Mesendoderm (in vitro differentiated cells): ENCODE data around the gene FADD.
A peak's percentile ranks its signal among the peaks of the same experiment; 100 is the strongest.

Experiments
- DNase-seq: peaks from one replicate; pipeline ENCODE4 v3.0.0; 2013
- H2AK5ac ChIP-seq: 2 replicates; pipeline ENCODE4 v1.6.1; 2013; ENCODE audit warnings: low read length, inconsistent platforms
- H2BK120ac ChIP-seq: 2 replicates; pipeline ENCODE4 v1.6.1; 2013; ENCODE audit warnings: low read depth, mild to moderate bottlenecking, low read length, moderate library complexity, mixed read lengths
- H2BK15ac ChIP-seq: replicated peaks from 2 replicates; pipeline ENCODE4 v1.6.1; 2013; ENCODE audit warnings: low read depth, mild to moderate bottlenecking, moderate library complexity
- H2BK5ac ChIP-seq: 2 replicates; pipeline ENCODE4 v1.6.1; 2013; ENCODE audit warnings: low read length, inconsistent platforms
- H3K18ac ChIP-seq: 2 replicates; pipeline ENCODE4 v1.6.1; 2013; ENCODE audit warnings: mild to moderate bottlenecking, low read length, mixed read lengths
- H3K23ac ChIP-seq: one replicate; pipeline ENCODE4 v1.6.1; 2013; ENCODE audit warnings: low read length
- H3K27ac ChIP-seq: 2 replicates; pipeline ENCODE4 v1.5.1; 2013; ENCODE audit warnings: low read depth, mild to moderate bottlenecking, inconsistent platforms, low read length, moderate library complexity
- H3K27me3 ChIP-seq: 2 replicates; pipeline ENCODE4 v1.6.1; 2013; ENCODE audit warnings: low read length, control low read depth, mild to moderate bottlenecking, inconsistent platforms; ENCODE audit not compliant: insufficient read depth, poor library complexity
- H3K36me3 ChIP-seq: 2 replicates; pipeline ENCODE4 v1.6.1; 2013; ENCODE audit warnings: low read length, inconsistent platforms; ENCODE audit not compliant: control insufficient read depth, insufficient read depth
- H3K4ac ChIP-seq: one replicate; pipeline ENCODE4 v1.6.1; 2013; ENCODE audit warnings: low read depth, mild to moderate bottlenecking, low read length, moderate library complexity
- H3K4me1 ChIP-seq: 2 replicates; pipeline ENCODE4 v1.6.1; 2013; ENCODE audit warnings: low read depth, low read length, inconsistent platforms; ENCODE audit not compliant: control insufficient read depth
- H3K4me2 ChIP-seq: 2 replicates; pipeline ENCODE4 v1.6.1; 2013; ENCODE audit warnings: low read length
- H3K4me3 ChIP-seq: 2 replicates; pipeline ENCODE4 v1.5.1; 2013; ENCODE audit warnings: mild to moderate bottlenecking, low read length
- H3K56ac ChIP-seq: one replicate; pipeline ENCODE4 v1.6.1; 2013; ENCODE audit warnings: low read length
- H3K79me1 ChIP-seq: 2 replicates; pipeline ENCODE4 v1.6.1; 2013; ENCODE audit warnings: low read length, inconsistent platforms
- H3K79me2 ChIP-seq: 2 replicates; pipeline ENCODE4 v1.6.1; 2013; ENCODE audit warnings: mild to moderate bottlenecking, low read length; ENCODE audit not compliant: control insufficient read depth, insufficient read depth
- H3K9ac ChIP-seq: 2 replicates; pipeline ENCODE4 v1.6.1; 2013; ENCODE audit warnings: low read length, inconsistent platforms
- H4K5ac ChIP-seq: one replicate; pipeline ENCODE4 v1.6.1; 2013; ENCODE audit warnings: low read length
- H4K8ac ChIP-seq: one replicate; pipeline ENCODE4 v1.6.1; 2013; ENCODE audit warnings: low read depth, mild to moderate bottlenecking, control low read depth, low read length, moderate library complexity
- WGBS: extraction: QIAGEN DNeasy Blood & Tissue Kit; methylation state at CpG from one replicate; pipeline ENCODE4 v1.1.7; 2013; ENCODE audit warnings: low lambda C conversion rate, missing lambda C conversion rate; ENCODE audit not compliant: insufficient coverage; ENCODE audit errors: extremely low coverage; 5-methylcytosine and 5-hydroxymethylcytosine counted together

Gene FADD

DNA sequence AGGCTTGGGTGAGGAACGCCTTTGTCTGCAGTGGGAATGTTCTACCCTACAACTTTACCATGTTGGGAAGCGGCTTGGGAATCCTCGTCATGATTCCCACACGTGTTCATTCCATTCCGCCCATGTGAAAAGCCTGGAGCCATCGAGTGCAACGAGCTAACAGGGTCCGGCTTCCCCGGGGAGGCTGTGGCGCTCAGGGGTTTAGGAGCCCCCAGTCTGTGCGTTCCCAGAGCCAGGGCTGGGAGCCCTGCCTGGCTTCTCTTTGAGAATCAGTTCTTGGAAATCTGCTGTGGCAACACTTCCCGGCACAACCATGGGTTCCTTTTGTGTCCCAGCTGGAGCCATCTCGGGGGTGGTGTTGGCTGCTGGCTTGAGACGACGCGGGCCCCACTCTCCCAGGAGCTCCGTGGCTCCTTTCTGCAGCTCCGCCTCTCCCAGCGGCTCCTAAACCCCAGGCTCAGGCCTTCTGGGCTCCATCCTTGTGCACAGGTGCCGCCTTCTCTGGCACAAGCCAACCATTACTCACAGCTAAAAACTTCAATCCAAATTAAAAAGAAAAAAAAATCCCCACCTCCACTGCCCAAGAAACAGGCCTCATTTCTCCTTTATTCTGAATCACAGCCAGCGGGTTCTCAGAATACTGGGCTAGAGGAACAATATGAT lies 48.7 kb downstream of the FADD start:
- peak overlapping the region; percentile 17 for H3K56ac ChIP-seq
- no peak for DNase-seq
- no peaks in the 10 kb centered on the region for H3K79me2 ChIP-seq
- H3K79me1 ChIP-seq = no peaks in the 10 kb centered on the region
- no peak overlapping the region for H3K4me2 ChIP-seq
- no peak overlapping the region for H2BK5ac ChIP-seq
- no peaks in the 10 kb centered on the region for H3K27me3 ChIP-seq
- no peak overlapping the region for H3K27ac ChIP-seq
- H2BK15ac ChIP-seq = no peak overlapping the region
- H3K4me3 ChIP-seq = no peak overlapping the region
- no peak overlapping the region for H3K9ac ChIP-seq
- H3K23ac ChIP-seq = no peak overlapping the region
- no peak overlapping the region for H3K4ac ChIP-seq
- H4K8ac ChIP-seq = no peak overlapping the region
- H4K5ac ChIP-seq = no peak overlapping the region
- WGBS = no CpG with 5 or more reads among the region's 21 CpGs
- no peak overlapping the region for H2BK120ac ChIP-seq
- H3K4me1 ChIP-seq = no peaks in the 10 kb centered on the region
- no peak overlapping the region for H3K18ac ChIP-seq
- no peaks in the 10 kb centered on the region for H3K36me3 ChIP-seq
- no peak overlapping the region for H2AK5ac ChIP-seq

DNA sequence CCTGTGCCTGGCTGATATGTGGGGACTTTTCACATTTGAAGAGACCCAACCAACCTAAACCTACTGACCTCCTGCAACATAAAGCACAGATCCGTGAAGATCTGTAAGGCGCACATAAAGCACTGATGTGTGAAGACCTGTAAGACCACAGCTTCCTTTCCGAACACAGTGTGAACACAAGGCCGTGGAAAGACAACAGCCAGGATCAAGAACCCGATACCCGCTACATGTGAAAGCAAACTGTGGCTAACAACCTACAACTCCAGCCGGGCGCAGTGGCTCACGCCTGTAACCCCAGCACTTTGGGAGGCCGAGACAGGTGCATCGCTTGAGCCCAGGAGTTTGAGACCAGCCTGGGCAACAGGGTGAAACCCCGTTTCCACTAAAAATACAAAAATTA lies 49.7 kb downstream of the FADD start:
- no peak overlapping the region for H2AK5ac ChIP-seq
- WGBS = no CpG with 5 or more reads among the region's 12 CpGs
- H3K9ac ChIP-seq = no peak overlapping the region
- no peaks in the 10 kb centered on the region for H3K27me3 ChIP-seq
- no peak overlapping the region for H2BK120ac ChIP-seq
- no peak overlapping the region for H3K4me3 ChIP-seq
- no peak overlapping the region for H3K4ac ChIP-seq
- no peak overlapping the region for H2BK5ac ChIP-seq
- no peak overlapping the region for H3K27ac ChIP-seq
- H2BK15ac ChIP-seq = no peak overlapping the region
- no peaks in the 10 kb centered on the region for H3K79me2 ChIP-seq
- H3K36me3 ChIP-seq = no peaks in the 10 kb centered on the region
- no peak overlapping the region for H3K4me2 ChIP-seq
- no peak overlapping the region for H3K18ac ChIP-seq
- no peak overlapping the region for H4K5ac ChIP-seq
- H3K23ac ChIP-seq = no peak overlapping the region
- DNase-seq = no peak
- no peaks in the 10 kb centered on the region for H3K4me1 ChIP-seq
- no peak overlapping the region for H4K8ac ChIP-seq
- H3K79me1 ChIP-seq = no peaks in the 10 kb centered on the region
- H3K56ac ChIP-seq = no peak overlapping the region

DNA sequence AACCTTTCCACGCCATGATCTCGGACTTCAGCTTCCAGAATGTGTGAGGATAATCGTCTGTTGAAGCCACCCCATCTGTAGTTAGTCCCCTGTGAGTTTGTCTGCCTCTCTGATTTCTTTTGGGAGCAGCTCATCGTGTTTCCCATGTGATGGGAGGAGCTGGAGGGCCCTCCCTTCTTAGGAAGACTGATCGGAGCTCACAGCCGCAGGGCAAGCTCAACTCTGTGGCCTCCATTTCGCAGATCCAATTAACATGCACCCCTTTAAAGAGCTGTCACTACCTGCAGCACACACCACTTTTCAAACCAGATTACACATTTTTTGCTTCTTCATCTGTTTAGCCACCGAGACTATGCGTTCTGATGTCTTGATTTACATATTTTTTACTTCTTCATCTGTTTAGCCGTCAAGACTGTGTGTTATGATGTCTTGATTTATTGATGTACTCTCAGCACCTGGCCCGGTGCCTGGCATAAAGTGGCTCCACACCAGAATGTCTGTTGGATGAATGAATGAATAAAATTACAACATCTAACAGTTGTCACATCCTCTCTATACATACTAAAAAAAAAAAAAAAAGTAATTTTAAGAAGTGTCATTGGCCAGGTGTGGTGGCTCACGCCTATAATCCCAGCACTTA lies 52.5 kb downstream of the FADD start:
- Histone ChIP-seq H2AK5ac (no peak overlapping the region), H2BK120ac (no peak overlapping the region), H2BK15ac (no peak overlapping the region), H3K27me3 (no peaks in the 10 kb centered on the region), H3K9ac (no peak overlapping the region), H3K18ac (no peak overlapping the region), H3K56ac (no peak overlapping the region), H3K79me1 (no peaks in the 10 kb centered on the region), H3K4ac (no peak overlapping the region), H3K23ac (no peak overlapping the region), H3K36me3 (no peaks in the 10 kb centered on the region), H3K79me2 (no peaks in the 10 kb centered on the region), H3K4me3 (no peak overlapping the region), H3K4me1 (no peaks in the 10 kb centered on the region), H3K4me2 (no peak overlapping the region), H4K5ac (no peak overlapping the region), H2BK5ac (no peak overlapping the region), H3K27ac (no peak overlapping the region), H4K8ac (no peak overlapping the region)
- WGBS = no CpG with 5 or more reads among the region's 12 CpGs
- DNase-seq = no peak
